ENCODE measurements around the gene TMEM117. TPM values are rescaled to one million over a fixed set of nuclear protein-coding genes. Genes with fewer than 3 reads are reported as not detected.

Gene TMEM117
- total RNA-seq, 2 donors from 2014 or later = 7.3 to 30.8 TPM

DNA sequence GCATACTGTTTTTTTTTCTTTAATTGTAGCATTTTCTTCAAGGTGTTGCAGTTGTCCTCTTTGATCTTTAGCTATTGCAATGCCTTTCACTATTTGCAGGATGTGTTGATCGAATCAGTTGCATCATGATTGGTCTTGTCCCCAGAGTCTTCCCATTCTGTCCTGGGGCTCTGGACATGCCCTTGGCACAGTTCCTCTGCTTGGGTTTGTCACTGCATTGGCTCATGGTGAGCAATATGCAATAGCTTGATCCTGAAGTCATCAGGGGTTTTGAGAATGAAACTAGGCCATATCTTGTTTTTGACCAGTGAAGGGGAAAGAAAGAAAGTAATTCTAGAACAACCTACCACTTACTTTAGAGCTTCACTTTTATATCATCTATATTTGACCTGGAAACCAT lies 281.5 kb downstream of the TMEM117 start:
- no peak overlapping the region for H3K27ac ChIP-seq
- no peak for DNase-seq (ENCODE audit: low spot score)
- H3K4me1 ChIP-seq (ENCODE audit: control insufficient read depth in 1 of 2, low read depth in 2 of 2) = no peaks in the 10 kb centered on the region
- no peaks in the 10 kb centered on the region for H3K36me3 ChIP-seq
- H3K4me3 ChIP-seq = no peak overlapping the region
- no peaks in the 10 kb centered on the region for H3K9me3 ChIP-seq
- TF ChIP-seq, protein P1, sequence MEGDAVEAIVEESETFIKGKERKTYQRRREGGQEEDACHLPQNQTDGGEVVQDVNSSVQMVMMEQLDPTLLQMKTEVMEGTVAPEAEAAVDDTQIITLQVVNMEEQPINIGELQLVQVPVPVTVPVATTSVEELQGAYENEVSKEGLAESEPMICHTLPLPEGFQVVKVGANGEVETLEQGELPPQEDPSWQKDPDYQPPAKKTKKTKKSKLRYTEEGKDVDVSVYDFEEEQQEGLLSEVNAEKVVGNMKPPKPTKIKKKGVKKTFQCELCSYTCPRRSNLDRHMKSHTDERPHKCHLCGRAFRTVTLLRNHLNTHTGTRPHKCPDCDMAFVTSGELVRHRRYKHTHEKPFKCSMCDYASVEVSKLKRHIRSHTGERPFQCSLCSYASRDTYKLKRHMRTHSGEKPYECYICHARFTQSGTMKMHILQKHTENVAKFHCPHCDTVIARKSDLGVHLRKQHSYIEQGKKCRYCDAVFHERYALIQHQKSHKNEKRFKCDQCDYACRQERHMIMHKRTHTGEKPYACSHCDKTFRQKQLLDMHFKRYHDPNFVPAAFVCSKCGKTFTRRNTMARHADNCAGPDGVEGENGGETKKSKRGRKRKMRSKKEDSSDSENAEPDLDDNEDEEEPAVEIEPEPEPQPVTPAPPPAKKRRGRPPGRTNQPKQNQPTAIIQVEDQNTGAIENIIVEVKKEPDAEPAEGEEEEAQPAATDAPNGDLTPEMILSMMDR (IDR thresholded peaks at IDR 0.05) = no peak
- no peak for ATAC-seq (ENCODE audit: insufficient number of reproducible peaks, low FRiP score, low read depth)
- no peaks in the 10 kb centered on the region for H3K27me3 ChIP-seq (replicated peaks; ENCODE audit: insufficient read depth)

DNA sequence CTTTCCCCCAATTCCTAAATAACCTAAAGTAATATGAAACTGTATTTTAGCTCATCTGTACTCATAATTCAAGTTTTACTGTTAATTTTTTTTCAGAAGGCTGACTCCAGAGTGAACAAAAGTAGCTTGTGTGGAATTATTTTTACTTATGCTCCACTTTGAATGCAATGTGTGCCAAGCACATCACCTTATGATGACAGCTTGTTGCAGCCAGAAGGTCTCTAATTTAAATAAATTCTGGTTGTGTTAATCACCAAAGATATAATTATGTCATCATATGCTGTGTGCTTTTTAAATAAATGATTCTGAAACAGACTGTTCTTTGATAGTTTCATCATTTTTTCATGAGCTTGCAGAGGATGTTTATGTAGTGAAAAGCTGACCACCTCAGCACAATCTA lies 283.1 kb downstream of the TMEM117 start:
- TF ChIP-seq, protein P1 (IDR thresholded peaks at IDR 0.05) = no peak
- no peak for DNase-seq (ENCODE audit: low spot score)

DNA sequence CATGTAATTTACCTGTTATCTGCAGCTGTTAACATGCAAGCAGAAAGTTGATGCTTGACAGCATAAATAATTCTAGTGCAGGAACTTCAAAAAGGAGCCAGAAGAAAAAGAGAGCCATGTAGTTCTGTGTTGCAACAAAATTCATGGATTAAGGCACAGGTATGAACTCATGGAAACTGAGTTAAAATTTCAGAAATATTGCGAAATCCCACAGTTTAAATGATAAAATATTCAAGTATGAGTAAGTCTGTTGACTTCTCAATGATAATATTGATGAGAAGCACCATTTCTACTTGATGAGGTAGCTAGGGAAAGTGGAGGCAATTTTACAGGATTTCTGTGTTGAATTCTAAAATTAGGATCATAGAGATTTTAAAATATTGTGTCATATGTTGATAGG lies 290.9 kb downstream of the TMEM117 start:
- H3K27ac ChIP-seq = no peak overlapping the region
- no peak for DNase-seq (ENCODE audit: low spot score)
- no peaks in the 10 kb centered on the region for H3K9me3 ChIP-seq
- H3K4me1 ChIP-seq (ENCODE audit: control insufficient read depth in 1 of 2, low read depth in 2 of 2) = peaks cover 3 to 20% of the 10 kb centered on the region in 2 donors
- no peaks in the 10 kb centered on the region for H3K27me3 ChIP-seq (replicated peaks; ENCODE audit: insufficient read depth)
- TF ChIP-seq, protein P1 (IDR thresholded peaks at IDR 0.05) = no peak
- ATAC-seq (ENCODE audit: insufficient number of reproducible peaks, low FRiP score, low read depth) = no peak
- H3K4me3 ChIP-seq = no peak overlapping the region
- no peaks in the 10 kb centered on the region for H3K36me3 ChIP-seq

More for the DNA sequence above, 283.1 kb downstream of the TMEM117 start:
- no peak for ATAC-seq (ENCODE audit: insufficient number of reproducible peaks, low FRiP score, low read depth)
- H3K4me1 ChIP-seq (ENCODE audit: control insufficient read depth in 1 of 2, low read depth in 2 of 2) = no peaks in the 10 kb centered on the region
- H3K9me3 ChIP-seq = no peaks in the 10 kb centered on the region
- H3K4me3 ChIP-seq = no peak overlapping the region
- H3K27me3 ChIP-seq (replicated peaks; ENCODE audit: insufficient read depth) = no peaks in the 10 kb centered on the region
- H3K27ac ChIP-seq = no peak overlapping the region
- H3K36me3 ChIP-seq = no peaks in the 10 kb centered on the region

DNA sequence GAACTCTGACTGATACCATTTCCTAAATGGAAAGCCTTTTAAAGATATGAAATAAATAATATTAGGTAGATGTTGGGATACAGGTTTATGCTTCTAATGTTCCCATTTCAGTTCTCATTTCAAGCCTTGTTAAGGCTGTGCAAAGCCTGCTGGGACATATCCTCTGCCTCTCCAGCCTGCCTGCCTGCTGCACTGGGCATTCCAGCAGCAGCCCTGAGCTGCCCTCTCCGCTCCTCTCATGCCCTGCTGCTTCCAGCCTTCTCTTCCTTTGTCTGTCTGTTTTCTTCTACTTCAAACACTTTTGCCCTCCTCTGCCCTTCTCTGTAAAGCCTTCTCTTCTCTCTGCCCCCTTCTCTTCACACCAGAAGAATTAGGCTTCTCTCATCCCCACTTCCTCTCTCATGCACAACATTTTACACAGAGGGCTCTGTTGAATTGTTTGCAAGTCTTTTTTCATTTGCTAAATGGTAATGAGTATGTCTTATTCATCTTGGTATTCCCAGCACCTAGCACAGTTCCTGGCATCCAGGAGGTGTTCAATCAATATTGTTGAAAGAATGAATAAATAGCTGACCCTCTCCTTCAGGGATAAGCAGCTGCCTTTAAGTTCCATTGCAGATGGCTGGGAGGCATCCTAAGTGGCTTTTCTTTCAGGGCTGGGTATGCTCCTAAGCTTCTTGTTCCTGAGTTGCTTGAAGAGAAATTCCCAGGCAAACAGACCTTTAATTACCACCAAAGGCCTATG lies 292.3 kb downstream of the TMEM117 start:
- TF ChIP-seq, protein P1 (IDR thresholded peaks at IDR 0.05) = no peak
- ATAC-seq (ENCODE audit: insufficient number of reproducible peaks, low FRiP score, low read depth) = no peak
- H3K4me3 ChIP-seq = no peak overlapping the region

DNA sequence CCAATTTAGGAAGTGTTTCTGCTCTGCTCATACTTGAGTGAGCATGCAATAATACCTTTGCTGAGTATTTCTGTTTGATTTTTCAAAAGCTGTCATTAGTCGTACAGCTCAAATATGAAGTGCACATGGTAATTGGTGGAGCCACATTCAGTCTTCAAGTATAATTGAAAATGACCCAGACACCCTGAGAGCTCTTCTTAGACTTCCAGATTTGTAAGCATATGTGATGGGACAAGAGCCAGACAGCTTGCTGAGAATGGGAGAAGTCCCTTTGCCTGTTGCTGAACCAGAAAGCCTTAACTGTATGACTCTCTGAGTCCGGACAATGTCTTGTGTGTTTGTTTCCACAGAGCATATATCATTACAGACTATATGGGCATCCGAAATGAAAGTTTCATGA lies 307.3 kb downstream of the TMEM117 start:
- H3K27me3 ChIP-seq (replicated peaks; ENCODE audit: insufficient read depth) = no peaks in the 10 kb centered on the region
- no peaks in the 10 kb centered on the region for H3K36me3 ChIP-seq
- no peak for DNase-seq (ENCODE audit: low spot score)
- no peak for ATAC-seq (ENCODE audit: insufficient number of reproducible peaks, low FRiP score, low read depth)
- H3K4me1 ChIP-seq (ENCODE audit: control insufficient read depth in 1 of 2, low read depth in 2 of 2) = no peaks in the 10 kb centered on the region
- no peaks in the 10 kb centered on the region for H3K9me3 ChIP-seq
- H3K4me3 ChIP-seq = no peak overlapping the region
- no peak overlapping the region for H3K27ac ChIP-seq
- TF ChIP-seq, protein P1 (IDR thresholded peaks at IDR 0.05) = no peak

More for the DNA sequence above, 292.3 kb downstream of the TMEM117 start:
- Histone ChIP-seq H3K9me3 (no peaks in the 10 kb centered on the region), H3K27me3 (replicated peaks; ENCODE audit: insufficient read depth) (no peaks in the 10 kb centered on the region), H3K36me3 (no peaks in the 10 kb centered on the region), H3K4me1 (ENCODE audit: control insufficient read depth in 1 of 2, low read depth in 2 of 2) (peaks cover 3 to 20% of the 10 kb centered on the region in 2 donors), H3K27ac (no peak overlapping the region)
- no peak for DNase-seq (ENCODE audit: low spot score)
